IMR-90 (cell line): ENCODE results near the gene MECP2. TPM values are rescaled to one million over a fixed set of nuclear protein-coding genes. Genes with fewer than 3 reads are reported as not detected.

Experiments
- ATAC-seq: fragments of 200-7000 bp; cut with Tn5 transposase; 2 replicates; pipeline ENCODE4 v1.9.1; 2020; ENCODE audit warnings: low read depth, mild to moderate bottlenecking, moderate library complexity
- BruUV-seq: library from RNA; stranded (reverse); fragments of 400-500 nt; replicated peaks from 2 replicates; lab custom pipeline; 2021; lab: Mats Ljungman, UMichigan
- CTCF ChIA-PET: fragments of 300-600 bp; formaldehyde crosslinking; extraction: SDS; loops from one replicate; lab custom pipeline; 2021; ENCODE audit warnings: antibody characterized with exemption; lab: Yijun Ruan, JAX
- POLR2A ChIA-PET: fragments of 300-600 bp; sonication (Branson Sonifier 250); formaldehyde crosslinking; loops from one replicate; lab custom pipeline; 2022; ENCODE audit warnings: antibody characterized with exemption; ENCODE audit not compliant: unreplicated experiment; lab: Charles Lee
- DNase-seq: peaks from one replicate; pipeline ENCODE4 v3.0.0; 2013
- H2AFZ ChIP-seq: replicated peaks from 2 replicates; pipeline ENCODE3; 2013; ENCODE audit warnings: low read length, mild to moderate bottlenecking; ENCODE audit not compliant: poor library complexity
- H2AK5ac ChIP-seq: 2 replicates; pipeline ENCODE4 v1.6.1; 2013; ENCODE audit warnings: low read depth, low read length, inconsistent platforms
- H2AK9ac ChIP-seq: replicated peaks from 2 replicates; pipeline ENCODE3; 2013; ENCODE audit warnings: mild to moderate bottlenecking, low read depth, low read length, moderate library complexity; ENCODE audit not compliant: poor library complexity
- H2BK120ac ChIP-seq: 2 replicates; pipeline ENCODE4 v1.6.1; 2013; ENCODE audit warnings: low read depth, low read length, inconsistent platforms
- H2BK15ac ChIP-seq: 3 replicates; pipeline ENCODE4 v1.6.1; 2013; ENCODE audit warnings: low read depth, low read length, inconsistent platforms
- H2BK20ac ChIP-seq: 2 replicates; pipeline ENCODE4 v1.6.1; 2013; ENCODE audit warnings: low read depth, mild to moderate bottlenecking, inconsistent platforms, low read length, moderate library complexity
- H2BK5ac ChIP-seq: 2 replicates; pipeline ENCODE4 v1.6.1; 2013; ENCODE audit warnings: mild to moderate bottlenecking, low read depth, low read length, inconsistent platforms; ENCODE audit not compliant: poor library complexity, severe bottlenecking
- H3K14ac ChIP-seq: replicated peaks from 2 replicates; pipeline ENCODE4 v1.6.1; 2013; ENCODE audit warnings: low read depth, low read length, inconsistent platforms
- H3K18ac ChIP-seq: 2 replicates; pipeline ENCODE4 v1.6.1; 2013; ENCODE audit warnings: low read depth, low read length, control low read depth
- H3K23ac ChIP-seq: 2 replicates; pipeline ENCODE4 v1.6.1; 2013; ENCODE audit warnings: low read depth, low read length, inconsistent platforms
- H3K27ac ChIP-seq: 2 replicates; pipeline ENCODE4 v1.5.1; 2013; ENCODE audit warnings: mild to moderate bottlenecking, control low read depth, low read length; ENCODE audit not compliant: insufficient read depth
- H3K27me3 ChIP-seq: 2 replicates; pipeline ENCODE4 v1.6.1; 2013; ENCODE audit warnings: low read length; ENCODE audit not compliant: control insufficient read depth, insufficient read depth
- H3K36me3 ChIP-seq: 2 replicates; pipeline ENCODE4 v1.6.1; 2013; ENCODE audit warnings: low read length, mixed read lengths; ENCODE audit not compliant: control insufficient read depth, insufficient read depth
- H3K4ac ChIP-seq: 2 replicates; pipeline ENCODE4 v1.6.1; 2013; ENCODE audit warnings: low read depth, low read length, inconsistent platforms
- H3K4me1 ChIP-seq: 2 replicates; pipeline ENCODE4 v1.6.1; 2013; ENCODE audit warnings: low read length, mixed read lengths; ENCODE audit not compliant: control insufficient read depth, insufficient read depth
- H3K4me2 ChIP-seq: 2 replicates; pipeline ENCODE4 v1.6.1; 2013; ENCODE audit warnings: low read depth, mild to moderate bottlenecking, control low read depth, low read length, moderate library complexity
- H3K4me3 ChIP-seq: 2 replicates; pipeline ENCODE4 v1.5.1; 2013; ENCODE audit warnings: low read depth, mild to moderate bottlenecking, control low read depth, low read length, moderate library complexity; ENCODE audit not compliant: insufficient read depth
- H3K56ac ChIP-seq: 2 replicates; pipeline ENCODE4 v1.6.1; 2013; ENCODE audit warnings: low read length, inconsistent platforms; ENCODE audit not compliant: insufficient read depth; ENCODE audit errors: extremely low read depth
- H3K79me1 ChIP-seq, 2 experiments: 2 replicates each; pipeline ENCODE4 v1.6.1; 2013; ENCODE audit warnings: low read length in 2 of 2, inconsistent platforms in 1 of 2, low read depth in 1 of 2
- H3K9ac ChIP-seq: 2 replicates; pipeline ENCODE4 v1.6.1; 2013; ENCODE audit warnings: low read depth, low read length, control low read depth
- H3K9me1 ChIP-seq: 2 replicates; pipeline ENCODE4 v1.6.1; 2013; ENCODE audit warnings: low read length, inconsistent platforms; ENCODE audit not compliant: insufficient read depth
- H3K9me3 ChIP-seq: 2 replicates; pipeline ENCODE4 v1.6.1; 2013; ENCODE audit warnings: low read length; ENCODE audit not compliant: control insufficient read depth, insufficient read depth
- H4K20me1 ChIP-seq: 2 replicates; pipeline ENCODE4 v1.6.1; 2013; ENCODE audit warnings: low read length, inconsistent platforms; ENCODE audit not compliant: insufficient read depth
- H4K5ac ChIP-seq: 2 replicates; pipeline ENCODE4 v1.6.1; 2013; ENCODE audit warnings: mild to moderate bottlenecking, low read depth, low read length, control low read depth
- H4K8ac ChIP-seq, 2 experiments: 2 replicates each; pipeline ENCODE4 v1.6.1; 2013; ENCODE audit warnings: low read depth in 2 of 2, low read length in 2 of 2, control low read depth in 1 of 2, inconsistent platforms in 1 of 2
- H4K91ac ChIP-seq: 2 replicates; pipeline ENCODE4 v1.6.1; 2013; ENCODE audit warnings: low read depth, low read length, inconsistent platforms; ENCODE audit not compliant: insufficient read depth
- BHLHE40 ChIP-seq: fragments of 150-350 bp; IDR thresholded peaks from 2 replicates; pipeline ENCODE4 v1.6.1; 2016; ENCODE audit warnings: mild to moderate bottlenecking, low read depth, low read length
- CHD1 ChIP-seq: IDR thresholded peaks from 2 replicates; pipeline ENCODE4 v1.6.1; 2012; ENCODE audit warnings: low read depth, low read length, improper control_type of control experiment
- ELK1 ChIP-seq: fragments of 150-350 bp; IDR thresholded peaks from 2 replicates; pipeline ENCODE4 v1.6.1; 2016; ENCODE audit warnings: low read depth, mild to moderate bottlenecking, low read length, moderate library complexity, borderline replicate concordance
- MAFK ChIP-seq: IDR thresholded peaks from 2 replicates; pipeline ENCODE4 v1.6.1; 2012; ENCODE audit warnings: low read depth, low read length, improper control_type of control experiment
- MAZ ChIP-seq: IDR thresholded peaks from 2 replicates; pipeline ENCODE4 v1.6.1; 2012; ENCODE audit warnings: low read depth, mild to moderate bottlenecking, low read length, improper control_type of control experiment, moderate library complexity, borderline replicate concordance
- MXI1 ChIP-seq: IDR thresholded peaks from 2 replicates; pipeline ENCODE4 v1.6.1; 2012; ENCODE audit warnings: low read depth, mild to moderate bottlenecking, low read length, moderate library complexity, borderline replicate concordance
- NFE2L2 ChIP-seq: fragments of 150-350 bp; IDR thresholded peaks from 2 replicates; pipeline ENCODE4 v1.6.1; 2016; ENCODE audit warnings: low read depth, mild to moderate bottlenecking, low read length
- POLR2A ChIP-seq: IDR thresholded peaks from 2 replicates; pipeline ENCODE4 v1.6.1; 2012; ENCODE audit warnings: mild to moderate bottlenecking, low read depth, low read length
- RAD21 ChIP-seq: IDR thresholded peaks from 2 replicates; pipeline ENCODE4 v1.6.1; 2012; ENCODE audit warnings: low read length, improper control_type of control experiment
- RCOR1 ChIP-seq: IDR thresholded peaks from 2 replicates; pipeline ENCODE4 v1.6.1; 2012; ENCODE audit warnings: mild to moderate bottlenecking, low read length, improper control_type of control experiment; ENCODE audit not compliant: insufficient replicate concordance
- RFX5 ChIP-seq: IDR thresholded peaks from 2 replicates; pipeline ENCODE4 v1.8.0; 2012; ENCODE audit warnings: low read depth, mild to moderate bottlenecking, low read length, moderate library complexity
- SMC3 ChIP-seq: fragments of 150-350 bp; IDR thresholded peaks from 2 replicates; pipeline ENCODE4 v1.6.1; 2016; ENCODE audit warnings: low read depth, mild to moderate bottlenecking, antibody characterized with exemption, low read length, moderate library complexity
- USF2 ChIP-seq: fragments of 150-350 bp; IDR thresholded peaks from 2 replicates; pipeline ENCODE4 v1.6.1; 2017; ENCODE audit warnings: mild to moderate bottlenecking, antibody characterized with exemption, low read length, low read depth
- WGBS, 2 experiments: methylation state at CpG; one replicate each; pipeline versions ENCODE4 v1.1.5 to v1.1.7; 2013; ENCODE audit warnings: missing lambda C conversion rate in 2 of 2; ENCODE audit not compliant: insufficient read length in 1 of 2; ENCODE audit errors: extremely low coverage in 2 of 2; 5-methylcytosine and 5-hydroxymethylcytosine counted together
- dilution Hi-C: fragments of 300-500 bp; cut with HindIII; formaldehyde crosslinking; loops from one replicate; pipeline ENCODE4 v1.14.3; 2018; ENCODE audit warnings: low sequenced_read_pairs; ENCODE audit not compliant: unreplicated experiment
- in situ Hi-C: fragments of 300-500 bp; cut with MboI; formaldehyde crosslinking; loops from 3 replicates; pipeline ENCODE4 v1.14.3; 2019; ENCODE audit warnings: low sequenced_read_pairs, inconsistent platforms, mixed read lengths
- intact Hi-C: fragments of 100-400 bp; cut with micrococcal nuclease; formaldehyde crosslinking; loops from 2 replicates; pipeline ENCODE4 v1.10.0; 2022
- polyA plus RNA-seq, 3 experiments: library from polyadenylated mRNA; depleted of rRNA; stranded (reverse); fragments of >200 nt; gene quantifications; 2 replicates each; pipeline ENCODE4 v1.2.3, GENCODE V29; 2012; ENCODE audit warnings: low replicate concordance in 1 of 3
- total RNA-seq: library from RNA; depleted of rRNA; stranded (reverse); fragments of >200 nt; gene quantifications from 2 replicates; pipeline ENCODE4 v1.2.3, GENCODE V29; 2012

The MECP2 gene
- total and polyA plus RNA-seq, 2 of the 4 experiments (the other 2 are of a cell fraction) = 8.4 to 10.1 TPM

DNA sequence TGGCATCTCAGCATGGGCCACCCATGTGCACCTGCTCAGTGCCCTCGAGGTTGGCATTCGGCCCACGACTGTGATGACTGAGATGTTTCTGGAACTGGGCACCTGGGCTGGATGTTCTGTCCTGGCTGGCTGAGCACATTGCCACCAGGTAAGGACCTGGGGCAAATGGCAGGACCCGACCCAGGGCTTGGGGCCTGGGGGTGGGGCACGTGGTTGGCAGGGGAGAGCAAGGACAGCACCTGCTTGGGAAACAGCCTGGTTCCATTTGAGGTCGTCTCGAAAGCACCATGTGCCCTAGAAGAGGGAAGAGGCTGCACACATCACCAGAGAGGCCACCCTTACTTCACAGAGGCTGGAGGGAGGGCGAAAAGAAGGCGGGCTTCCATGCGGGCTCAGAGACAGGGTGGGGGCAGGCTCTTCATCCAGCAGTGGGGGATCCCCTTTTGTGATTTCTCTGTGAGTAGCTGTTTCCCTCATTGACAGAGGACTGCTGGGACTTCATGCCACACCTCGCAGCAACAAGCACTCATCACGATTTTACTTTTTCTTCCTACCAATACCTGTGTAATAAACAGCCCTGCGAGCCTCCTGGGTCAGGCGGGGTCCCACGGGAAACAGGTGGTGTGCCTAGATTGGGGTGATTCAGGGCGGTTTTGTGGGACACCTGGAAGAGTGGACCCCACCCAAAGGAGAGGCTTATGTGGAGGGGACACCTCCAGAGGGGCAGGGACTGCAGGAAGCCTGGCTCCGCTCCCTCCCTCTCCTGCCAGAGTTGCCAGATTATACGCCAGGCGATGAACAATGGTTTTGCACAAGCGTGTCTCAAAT lies 113.0 kb downstream of the MECP2 start (continued):
- no peak for TF ChIP-seq NFE2L2

DNA sequence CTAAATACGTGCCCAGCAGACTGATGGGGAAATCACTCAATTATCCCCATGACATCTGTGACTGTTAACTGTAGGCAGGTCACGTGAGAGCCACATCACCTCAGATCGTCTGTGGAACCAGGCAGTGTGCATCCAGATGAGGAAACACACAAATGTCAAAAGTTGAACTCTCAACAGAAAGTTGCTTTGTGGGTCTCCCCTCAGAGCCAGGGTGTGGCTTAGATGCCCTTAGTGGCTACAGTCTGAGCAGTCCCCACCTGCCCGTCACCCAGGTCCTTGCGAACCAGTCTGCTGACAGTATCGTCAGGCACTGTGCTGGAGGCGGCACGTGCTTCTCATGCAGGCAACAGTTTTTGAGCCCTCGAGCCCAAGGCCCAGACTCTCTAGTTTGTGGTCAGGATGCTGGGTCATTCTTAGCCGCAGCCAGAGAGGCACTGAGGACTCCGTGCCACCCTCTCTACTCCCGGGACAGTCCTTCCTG lies 114.2 kb downstream of the MECP2 start:
- DNase-seq (no peak), ATAC-seq (no peak)
- no peak overlapping the region for H4K91ac ChIP-seq
- H2BK5ac ChIP-seq = no peak overlapping the region
- no peak overlapping the region for H3K4me3 ChIP-seq
- in situ Hi-C loops (no loop called here), dilution Hi-C loops (no loop called here), intact Hi-C loops (no loop called here)
- H3K9me1 ChIP-seq = no peaks in the 10 kb centered on the region
- no peaks in the 10 kb centered on the region for H3K4me1 ChIP-seq
- H3K18ac ChIP-seq = no peak overlapping the region
- no peak overlapping the region for H2AK9ac ChIP-seq
- ChIA-PET POLR2A (no interaction called here), CTCF (no interaction called here)
- H4K8ac ChIP-seq = no peak overlapping the region
- H3K23ac ChIP-seq = no peak overlapping the region
- no peak overlapping the region for H3K4ac ChIP-seq
- no peaks in the 10 kb centered on the region; the same call in 1 of the 2 replicates for H3K27me3 ChIP-seq
- H2BK20ac ChIP-seq = no peak overlapping the region
- no peak overlapping the region for H4K5ac ChIP-seq
- no peak overlapping the region for H3K14ac ChIP-seq
- H3K9ac ChIP-seq = no peak overlapping the region
- no peak overlapping the region for H2AFZ ChIP-seq
- no peaks in the 10 kb centered on the region for H4K20me1 ChIP-seq
- no peak overlapping the region for H2AK5ac ChIP-seq
- H3K79me1 ChIP-seq = no peaks in the 10 kb centered on the region
- no peak overlapping the region for H3K4me2 ChIP-seq
- no peak overlapping the region for H3K27ac ChIP-seq
- H3K36me3 ChIP-seq = no peaks in the 10 kb centered on the region; the same call in 1 of the 2 replicates
- no TSS peak for BruUV-seq
- no peak overlapping the region for H2BK120ac ChIP-seq
- peaks cover 4% of the 10 kb centered on the region; the same call in 1 of the 2 replicates for H3K9me3 ChIP-seq
- H3K56ac ChIP-seq = no peak overlapping the region
- whole genome bisulfite sequencing, 2 experiments = 84% methylated on average over 6 of the region's 12 CpGs; no CpG with 5 or more reads in 1 of the 2 experiments
- H2BK15ac ChIP-seq = no peak overlapping the region
- TF ChIP-seq SMC3 = no peak
- TF ChIP-seq MAZ = no peak
- no peak for TF ChIP-seq BHLHE40
- TF ChIP-seq MXI1 = no peak
- TF ChIP-seq NFE2L2 = no peak
- TF ChIP-seq POLR2A = no peak
- TF ChIP-seq RAD21 = no peak
- TF ChIP-seq ELK1 = no peak
- TF ChIP-seq CHD1 = no peak
- no peak for TF ChIP-seq RCOR1
- TF ChIP-seq RFX5 = no peak
- TF ChIP-seq MAFK = no peak
- TF ChIP-seq USF2 = no peak
